CD4-positive, alpha-beta memory T cell (primary cell): ENCODE data around the gene ENOX2. TPM values are rescaled to one million over a fixed set of nuclear protein-coding genes. Genes with fewer than 3 reads are reported as not detected.

Source experiments
- CTCF ChIA-PET: fragments of 350-600 bp; sonication (Branson Sonifier 250); formaldehyde crosslinking; loops from one replicate; lab custom pipeline; 2021; ENCODE audit warnings: inconsistent platforms; ENCODE audit not compliant: partially characterized antibody; lab: Charles Lee
- POLR2A ChIA-PET: fragments of 350-600 bp; sonication (Branson Sonifier 250); formaldehyde crosslinking; loops from one replicate; lab custom pipeline; 2021; ENCODE audit not compliant: partially characterized antibody; lab: Charles Lee
- DNase-seq, 5 donors: peaks; one replicate each; pipeline versions ENCODE4 v3.0.0 to v3.0.0-alpha.2; 2020 to 2022; ENCODE audit warnings: mixed read lengths in 1 of 5
- H3K27ac ChIP-seq: one replicate; pipeline ENCODE4 v1.7.0; 2013; ENCODE audit warnings: low read depth, low read length
- H3K27me3 ChIP-seq: 2 replicates; pipeline ENCODE4 v1.7.0; 2013; ENCODE audit warnings: mild to moderate bottlenecking, low read length, moderate library complexity; ENCODE audit not compliant: insufficient read depth
- H3K36me3 ChIP-seq: 2 replicates; pipeline ENCODE4 v1.7.0; 2013; ENCODE audit warnings: mild to moderate bottlenecking, low read length, moderate library complexity; ENCODE audit not compliant: insufficient read depth
- H3K4me1 ChIP-seq: 2 replicates; pipeline ENCODE4 v1.7.0; 2013; ENCODE audit warnings: mild to moderate bottlenecking, low read length, moderate library complexity; ENCODE audit not compliant: insufficient read depth
- H3K4me3 ChIP-seq, 2 donors: one replicate each; pipeline ENCODE4 v1.7.0; 2013; ENCODE audit warnings: low read length in 2 of 2, mild to moderate bottlenecking in 1 of 2
- H3K9me3 ChIP-seq, 2 donors: one replicate each; pipeline ENCODE4 v1.7.0; 2013; ENCODE audit warnings: low read length in 2 of 2, control low read depth in 1 of 2; ENCODE audit not compliant: control insufficient read depth in 1 of 2
- H3K27ac Mint-ChIP-seq, 7 donors: one replicate each; pipeline ENCODE4 v1.8.0; 2020 to 2021; ENCODE audit warnings: mixed read lengths in 7 of 7, mild to moderate bottlenecking in 6 of 7, inconsistent platforms in 3 of 7, moderate library complexity in 3 of 7
- H3K27me3 Mint-ChIP-seq, 2 donors: one replicate each; pipeline ENCODE4 v1.8.0; 2020 to 2021; ENCODE audit warnings: mixed read lengths in 2 of 2
- H3K36me3 Mint-ChIP-seq, 2 donors: one replicate each; pipeline ENCODE4 v1.8.0; 2020 to 2021; ENCODE audit warnings: mixed read lengths in 2 of 2, inconsistent platforms in 1 of 2, mild to moderate bottlenecking in 1 of 2
- H3K4me1 Mint-ChIP-seq, 4 donors: one replicate each; pipeline ENCODE4 v1.8.0; 2020 to 2021; ENCODE audit warnings: mixed read lengths in 4 of 4, mild to moderate bottlenecking in 1 of 4
- H3K4me3 Mint-ChIP-seq, 8 donors: one replicate each; pipeline ENCODE4 v1.8.0; 2020 to 2021; ENCODE audit warnings: mixed read lengths in 8 of 8, mild to moderate bottlenecking in 7 of 8, moderate library complexity in 6 of 8, inconsistent platforms in 3 of 8
- H3K9me3 Mint-ChIP-seq, 8 donors: one replicate each; pipeline ENCODE4 v1.8.0; 2020 to 2021; ENCODE audit warnings: mixed read lengths in 8 of 8, mild to moderate bottlenecking in 5 of 8, inconsistent platforms in 3 of 8, moderate library complexity in 1 of 8
- intact Hi-C: fragments of 100-400 bp; cut with micrococcal nuclease; formaldehyde crosslinking; loops from one replicate; pipeline ENCODE4 v1.15.1; 2023
- polyA plus RNA-seq, 2 donors: library from polyadenylated mRNA; unstranded; fragments of 300-500 nt; fragmentation: Illumina TruSeq; gene quantifications; one replicate each; pipeline ENCODE4 v1.2.3, GENCODE V29; 2021
- total RNA-seq, 2 experiments: library from RNA; stranded (reverse); gene quantifications; one replicate each; pipeline ENCODE4 v1.2.3, GENCODE V29; 2021

Gene ENOX2
- total and polyA plus RNA-seq, 4 experiments from 2014 or later: 13.6 to 19.3 (median 14.9) TPM

DNA sequence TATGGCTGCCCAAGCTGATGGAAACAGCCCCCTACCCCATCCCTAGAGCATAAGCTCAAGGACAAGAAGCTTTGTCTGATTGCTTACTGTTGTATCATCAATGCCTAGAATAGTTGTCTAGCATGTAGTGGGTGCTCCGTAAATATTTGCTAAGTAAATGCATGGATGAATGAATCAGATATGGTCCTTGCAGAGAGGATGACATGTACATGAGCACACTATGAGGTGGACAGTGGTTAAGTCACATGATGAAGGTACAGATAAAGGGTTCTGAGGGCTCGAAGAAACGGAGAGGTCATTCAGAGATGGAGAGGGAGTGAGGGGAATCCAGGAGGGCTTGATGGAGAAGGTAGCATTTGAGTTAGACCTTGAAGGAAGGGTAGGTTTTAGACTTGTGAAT lies 287.1 kb downstream of the ENOX2 start:
- no peaks in the 10 kb centered on the region for H3K36me3 ChIP-seq
- H3K4me1 Mint-ChIP-seq: no peaks in the 10 kb centered on the region
- no peaks in the 10 kb centered on the region for H3K27me3 Mint-ChIP-seq
- H3K4me3 Mint-ChIP-seq: no peak overlapping the region
- POLR2A ChIA-PET: no interaction called here
- H3K9me3 Mint-ChIP-seq: peaks cover 0 to 2% (median 0%) of the 10 kb centered on the region in 8 donors
- no peaks in the 10 kb centered on the region for H3K4me1 ChIP-seq
- no peak overlapping the region for H3K27ac Mint-ChIP-seq
- intact Hi-C loops: no loop called here
- no peak overlapping the region for H3K4me3 ChIP-seq
- no peak overlapping the region for H3K27ac ChIP-seq
- no peak for DNase-seq
- H3K9me3 ChIP-seq: no peaks in the 10 kb centered on the region
- CTCF ChIA-PET: interaction anchor here (1.6 kb wide), 1 partner anchor 40 kb away, joined by 4 read pairs; no protein-coding TSS in a partner anchor
- H3K36me3 Mint-ChIP-seq: no peaks in the 10 kb centered on the region
- no peaks in the 10 kb centered on the region for H3K27me3 ChIP-seq

DNA sequence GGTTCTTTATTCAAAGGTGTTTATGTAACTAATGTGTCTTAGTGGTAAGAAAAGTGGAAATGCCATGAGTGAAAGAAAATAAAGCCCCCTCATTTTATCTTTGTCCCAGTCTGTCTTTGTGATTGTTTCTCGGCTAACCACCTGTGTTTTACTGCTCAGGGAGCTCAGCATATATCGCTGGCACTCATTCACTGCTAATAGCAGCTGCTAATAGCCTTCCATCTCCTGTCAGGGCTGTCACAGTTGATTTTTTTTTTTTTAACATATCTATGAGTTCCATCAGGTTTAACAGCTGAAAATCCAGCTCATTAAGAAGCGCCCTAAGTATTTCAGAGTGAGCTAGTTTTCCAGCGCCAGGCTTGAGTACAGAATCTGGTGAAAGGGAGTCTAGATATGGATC lies 295.6 kb downstream of the ENOX2 start:
- H3K36me3 Mint-ChIP-seq: no peaks in the 10 kb centered on the region
- H3K27ac Mint-ChIP-seq: no peak overlapping the region
- ChIA-PET CTCF (no interaction called here), POLR2A (no interaction called here)
- Histone ChIP-seq H3K4me3 (no peak overlapping the region), H3K27ac (no peak overlapping the region), H3K4me1 (no peaks in the 10 kb centered on the region), H3K36me3 (no peaks in the 10 kb centered on the region), H3K27me3 (no peaks in the 10 kb centered on the region), H3K9me3 (no peaks in the 10 kb centered on the region)
- H3K4me1 Mint-ChIP-seq: no peaks in the 10 kb centered on the region
- no peak overlapping the region for H3K4me3 Mint-ChIP-seq
- DNase-seq: no peak
- peaks cover 0 to 2% (median 0%) of the 10 kb centered on the region in 8 donors for H3K9me3 Mint-ChIP-seq
- intact Hi-C loops: no loop called here
- peaks cover 4 to 6% of the 10 kb centered on the region in 2 donors for H3K27me3 Mint-ChIP-seq

DNA sequence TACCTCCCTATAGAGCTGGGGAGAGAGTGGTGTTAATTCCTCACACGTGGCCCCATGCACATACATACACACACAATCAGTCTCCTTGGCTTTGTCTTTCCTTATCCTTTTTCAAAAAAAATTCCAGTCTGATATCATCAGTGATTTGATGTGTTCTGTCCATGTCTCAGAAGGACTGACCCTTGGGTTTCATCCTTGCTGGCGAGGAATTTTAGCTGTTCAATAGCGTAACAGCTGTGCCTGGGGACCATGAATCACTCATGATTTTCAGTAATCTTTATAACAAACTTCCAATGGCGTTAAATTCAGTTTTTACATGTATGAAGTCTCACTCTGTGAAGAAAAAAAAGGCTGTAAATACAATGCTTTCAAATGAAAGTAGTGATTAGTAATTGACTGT lies 296.6 kb downstream of the ENOX2 start:
- ChIA-PET CTCF (no interaction called here), POLR2A (no interaction called here)
- Histone ChIP-seq H3K27me3 (no peaks in the 10 kb centered on the region), H3K4me1 (no peaks in the 10 kb centered on the region), H3K4me3 (no peak overlapping the region), H3K9me3 (no peaks in the 10 kb centered on the region), H3K27ac (no peak overlapping the region), H3K36me3 (no peaks in the 10 kb centered on the region)
- H3K27ac Mint-ChIP-seq: no peak overlapping the region
- H3K36me3 Mint-ChIP-seq: no peaks in the 10 kb centered on the region
- no peak overlapping the region for H3K4me3 Mint-ChIP-seq
- no peaks in the 10 kb centered on the region for H3K4me1 Mint-ChIP-seq
- no peaks in the 10 kb centered on the region for H3K9me3 Mint-ChIP-seq
- H3K27me3 Mint-ChIP-seq: peaks cover 4 to 6% of the 10 kb centered on the region in 2 donors
- intact Hi-C loops: no loop called here
- DNase-seq: no peak

DNA sequence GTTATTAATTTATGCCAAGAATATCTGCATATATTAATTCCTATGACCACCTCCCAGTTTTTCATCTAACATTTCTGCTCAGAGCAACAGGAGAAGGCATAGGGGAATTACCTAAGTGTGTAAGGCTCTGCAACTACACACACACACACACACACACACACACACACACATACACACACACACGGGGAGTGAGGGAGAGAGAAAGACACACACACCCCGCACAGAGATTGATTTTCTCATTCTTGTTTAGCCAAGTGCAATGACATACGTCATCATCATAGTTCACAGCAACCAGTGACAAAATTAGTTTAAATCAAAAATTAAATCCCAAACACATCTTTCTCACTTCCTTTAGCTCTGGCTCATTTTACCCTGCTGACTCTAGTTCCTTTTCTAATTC lies 298.1 kb downstream of the ENOX2 start:
- CTCF ChIA-PET: no interaction called here
- intact Hi-C loops: no loop called here
- Histone ChIP-seq H3K4me1 (no peaks in the 10 kb centered on the region), H3K4me3 (no peak overlapping the region), H3K27ac (no peak overlapping the region), H3K36me3 (no peaks in the 10 kb centered on the region), H3K9me3 (no peaks in the 10 kb centered on the region), H3K27me3 (no peaks in the 10 kb centered on the region)
- no peaks in the 10 kb centered on the region for H3K36me3 Mint-ChIP-seq
- POLR2A ChIA-PET: no interaction called here
- peaks cover 4% of the 10 kb centered on the region in 2 donors for H3K27me3 Mint-ChIP-seq
- H3K4me3 Mint-ChIP-seq: no peak overlapping the region
- H3K4me1 Mint-ChIP-seq: no peaks in the 10 kb centered on the region
- H3K27ac Mint-ChIP-seq: no peak overlapping the region
- no peak for DNase-seq
- H3K9me3 Mint-ChIP-seq: no peaks in the 10 kb centered on the region

DNA sequence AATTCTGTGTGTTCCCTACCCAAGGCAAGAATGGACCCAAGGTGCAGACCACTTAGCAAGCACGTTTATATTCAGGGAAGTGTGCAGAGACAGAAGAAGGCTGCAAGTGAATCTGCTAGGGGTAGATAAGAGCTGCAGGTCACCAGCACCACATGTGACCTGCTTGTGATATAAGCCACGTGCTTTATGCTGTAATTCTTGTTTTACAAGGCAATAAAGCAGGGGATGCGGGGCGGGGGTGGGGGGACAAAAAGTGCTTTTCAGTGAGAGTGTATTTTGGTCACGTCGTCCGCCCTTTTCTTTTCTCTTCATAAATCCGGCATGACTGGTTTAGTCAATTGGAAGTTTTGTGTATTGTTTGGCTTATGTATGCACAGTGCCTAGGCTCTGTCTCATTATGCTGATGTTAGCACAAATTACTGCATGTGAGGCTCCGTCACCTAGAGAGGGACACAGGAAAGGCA lies 308.5 kb downstream of the ENOX2 start:
- Mint-ChIP-seq H3K27me3 (peaks cover 4 to 5% of the 10 kb centered on the region in 2 donors), H3K9me3 (no peaks in the 10 kb centered on the region), H3K27ac (no peak overlapping the region), H3K4me3 (no peak overlapping the region), H3K36me3 (no peaks in the 10 kb centered on the region), H3K4me1 (no peaks in the 10 kb centered on the region)
- Histone ChIP-seq H3K27me3 (no peaks in the 10 kb centered on the region), H3K4me1 (no peaks in the 10 kb centered on the region), H3K4me3 (no peak overlapping the region), H3K36me3 (no peaks in the 10 kb centered on the region), H3K9me3 (no peaks in the 10 kb centered on the region), H3K27ac (no peak overlapping the region)
- ChIA-PET POLR2A (no interaction called here), CTCF (interaction anchor here (1.0 kb wide), 1 partner anchor 264 kb away, joined by 3 read pairs; no protein-coding TSS in a partner anchor)
- DNase-seq: no peak
- intact Hi-C loops: no loop called here

DNA sequence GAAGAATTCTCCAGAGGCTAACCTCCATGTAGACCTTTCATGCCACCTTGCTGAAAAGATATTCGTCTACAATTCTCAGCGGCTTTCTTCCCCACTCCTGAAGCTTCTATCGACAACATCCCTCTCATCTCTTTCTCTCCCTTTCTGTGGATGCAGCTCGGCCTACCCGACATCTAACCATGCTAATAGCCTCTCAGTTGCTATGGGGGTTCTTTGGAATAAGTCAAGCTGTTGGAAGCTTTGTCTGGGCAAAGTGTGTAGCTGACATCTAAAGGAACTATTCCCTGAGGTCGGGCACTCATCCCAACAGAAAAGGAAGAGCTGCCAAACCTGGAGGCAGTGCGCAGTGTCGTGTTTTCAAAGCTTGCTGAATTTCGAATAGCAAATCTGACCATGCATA lies 309.1 kb downstream of the ENOX2 start:
- Histone ChIP-seq H3K4me3 (no peak overlapping the region), H3K27ac (no peak overlapping the region), H3K4me1 (no peaks in the 10 kb centered on the region), H3K27me3 (no peaks in the 10 kb centered on the region), H3K9me3 (no peaks in the 10 kb centered on the region), H3K36me3 (no peaks in the 10 kb centered on the region)
- intact Hi-C loops: no loop called here
- H3K27me3 Mint-ChIP-seq: peaks cover 4 to 5% of the 10 kb centered on the region in 2 donors
- CTCF ChIA-PET: interaction anchor here (1.0 kb wide), 1 partner anchor 263 kb away, joined by 3 read pairs; no protein-coding TSS in a partner anchor
- no peaks in the 10 kb centered on the region for H3K9me3 Mint-ChIP-seq
- H3K36me3 Mint-ChIP-seq: no peaks in the 10 kb centered on the region
- POLR2A ChIA-PET: no interaction called here
- no peak for DNase-seq
- no peaks in the 10 kb centered on the region for H3K4me1 Mint-ChIP-seq
- H3K4me3 Mint-ChIP-seq: no peak overlapping the region
- no peak overlapping the region for H3K27ac Mint-ChIP-seq

DNA sequence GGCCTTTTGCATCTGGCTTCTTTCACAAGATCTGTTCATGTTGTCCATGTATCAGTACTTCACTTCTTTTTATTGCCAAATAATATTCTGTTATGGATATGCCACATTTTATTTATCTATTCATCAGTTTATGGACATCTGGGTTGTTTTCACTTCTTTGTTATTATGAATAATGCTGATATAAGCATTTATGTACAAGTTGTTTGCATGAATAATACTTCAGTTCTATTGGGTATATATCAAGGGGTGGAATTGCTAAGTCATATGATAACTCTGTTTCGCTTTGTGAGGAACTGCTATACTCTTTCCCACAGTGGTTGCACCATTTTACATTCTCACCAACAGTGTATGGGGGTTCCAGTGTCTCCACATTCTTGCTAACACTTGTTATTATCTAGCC lies 310.8 kb downstream of the ENOX2 start:
- H3K27ac Mint-ChIP-seq: no peak overlapping the region
- no peaks in the 10 kb centered on the region for H3K4me1 ChIP-seq
- H3K36me3 ChIP-seq: no peaks in the 10 kb centered on the region
- no peak overlapping the region for H3K4me3 Mint-ChIP-seq
- no peaks in the 10 kb centered on the region for H3K4me1 Mint-ChIP-seq
- DNase-seq: no peak
- ChIA-PET POLR2A (no interaction called here), CTCF (no interaction called here)
- no peak overlapping the region for H3K4me3 ChIP-seq
- intact Hi-C loops: no loop called here
- H3K27me3 Mint-ChIP-seq: peaks cover 4 to 5% of the 10 kb centered on the region in 2 donors
- H3K27ac ChIP-seq: no peak overlapping the region
- H3K9me3 Mint-ChIP-seq: no peaks in the 10 kb centered on the region
- no peaks in the 10 kb centered on the region for H3K27me3 ChIP-seq
- H3K9me3 ChIP-seq: no peaks in the 10 kb centered on the region
- H3K36me3 Mint-ChIP-seq: no peaks in the 10 kb centered on the region

DNA sequence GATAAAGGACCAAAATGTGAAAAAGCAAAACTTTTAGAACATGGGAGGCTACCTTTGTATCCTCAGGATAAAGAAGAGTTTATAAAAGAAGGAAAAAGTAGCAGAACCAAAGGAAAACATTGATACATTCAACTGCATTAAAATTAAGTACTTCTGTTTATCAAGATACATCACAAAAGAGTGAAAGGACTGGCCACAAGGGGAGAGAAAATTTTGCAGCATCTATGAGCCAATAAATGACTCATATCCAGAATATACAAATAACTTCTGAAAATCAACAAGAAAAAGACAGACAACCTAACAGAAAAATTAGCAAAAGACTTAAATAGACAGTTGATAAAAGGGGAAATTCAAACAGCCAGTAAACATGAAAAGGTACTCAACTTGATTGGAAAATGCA lies 324.1 kb downstream of the ENOX2 start:
- Mint-ChIP-seq H3K27me3 (peaks cover 0 to 2% of the 10 kb centered on the region in 2 donors), H3K4me1 (peaks cover 0 to 3% (median under 1%) of the 10 kb centered on the region in 4 donors), H3K4me3 (no peak overlapping the region), H3K36me3 (no peaks in the 10 kb centered on the region), H3K27ac (no peak overlapping the region), H3K9me3 (no peaks in the 10 kb centered on the region)
- no peak overlapping the region for H3K4me3 ChIP-seq
- H3K4me1 ChIP-seq: no peaks in the 10 kb centered on the region
- intact Hi-C loops: no loop called here
- CTCF ChIA-PET: no interaction called here
- POLR2A ChIA-PET: no interaction called here
- no peaks in the 10 kb centered on the region for H3K36me3 ChIP-seq
- no peak for DNase-seq
- no peaks in the 10 kb centered on the region for H3K9me3 ChIP-seq
- no peaks in the 10 kb centered on the region for H3K27me3 ChIP-seq
- no peak overlapping the region for H3K27ac ChIP-seq
